H9 (cell line): ENCODE measurements around the gene CD72. TPM values are rescaled to one million over a fixed set of nuclear protein-coding genes. Genes with fewer than 3 reads are reported as not detected.
"Not testable (repeated sequence)": the region's sequence is repeated elsewhere in the genome, so short reads cannot be mapped to it uniquely, and the experiment has no call there.

Experiments used
- DNase-seq: peaks from one replicate; pipeline ENCODE4 v3.0.0-alpha.2; 2017
- H2AFZ ChIP-seq: one replicate; pipeline ENCODE4 v1.6.1; 2013; ENCODE audit warnings: mild to moderate bottlenecking, low read length, control low read depth, moderate library complexity
- H2AK5ac ChIP-seq: 2 replicates; pipeline ENCODE4 v1.6.1; 2013; ENCODE audit warnings: low read length, control low read depth, mixed read lengths; ENCODE audit not compliant: insufficient read length
- H2BK120ac ChIP-seq: one replicate; pipeline ENCODE4 v1.6.1; 2013; ENCODE audit warnings: low read depth, mild to moderate bottlenecking, low read length, control low read depth, inconsistent platforms; ENCODE audit not compliant: poor library complexity, severe bottlenecking
- H2BK12ac ChIP-seq: 2 replicates; pipeline ENCODE4 v1.6.1; 2013; ENCODE audit warnings: low read length, control low read depth, mixed read lengths, low read depth; ENCODE audit not compliant: insufficient read length
- H2BK15ac ChIP-seq: 2 replicates; pipeline ENCODE4 v1.6.1; 2013; ENCODE audit warnings: low read depth, low read length, control low read depth
- H2BK20ac ChIP-seq: one replicate; pipeline ENCODE4 v1.6.1; 2013; ENCODE audit warnings: low read depth, mild to moderate bottlenecking, low read length, control low read depth, inconsistent platforms; ENCODE audit not compliant: poor library complexity, severe bottlenecking
- H2BK5ac ChIP-seq: 2 replicates; pipeline ENCODE4 v1.6.1; 2013; ENCODE audit warnings: low read length, control low read depth, mixed read lengths; ENCODE audit not compliant: insufficient read length
- H3K14ac ChIP-seq: 2 replicates; pipeline ENCODE4 v1.6.1; 2013; ENCODE audit warnings: low read length, control low read depth; ENCODE audit not compliant: insufficient read depth
- H3K18ac ChIP-seq: 2 replicates; pipeline ENCODE4 v1.6.1; 2013; ENCODE audit warnings: low read depth, mild to moderate bottlenecking, mixed read lengths, low read length, control low read depth; ENCODE audit not compliant: insufficient read length
- H3K23ac ChIP-seq: 2 replicates; pipeline ENCODE4 v1.6.1; 2013; ENCODE audit warnings: low read length, control low read depth, mixed read lengths, low read depth; ENCODE audit not compliant: insufficient read length
- H3K23me2 ChIP-seq: 2 replicates; pipeline ENCODE4 v1.6.1; 2013; ENCODE audit warnings: low read depth, mild to moderate bottlenecking, mixed read lengths, low read length, control low read depth; ENCODE audit not compliant: insufficient read length, poor library complexity, severe bottlenecking
- H3K27ac ChIP-seq: 2 replicates; pipeline ENCODE4 v1.5.1; 2013; ENCODE audit warnings: low read length, control low read depth, mixed read lengths, low read depth; ENCODE audit not compliant: insufficient read length
- H3K27me3 ChIP-seq: 2 replicates; pipeline ENCODE4 v1.6.1; 2013; ENCODE audit warnings: low read length, control low read depth, inconsistent platforms; ENCODE audit not compliant: insufficient read depth
- H3K4ac ChIP-seq: 2 replicates; pipeline ENCODE4 v1.6.1; 2013; ENCODE audit warnings: low read depth, mild to moderate bottlenecking, control low read depth, inconsistent platforms, low read length, moderate library complexity
- H3K4me1 ChIP-seq: 2 replicates; pipeline ENCODE4 v1.6.1; 2013; ENCODE audit warnings: low read length, control low read depth, inconsistent platforms; ENCODE audit not compliant: insufficient read depth
- H3K4me2 ChIP-seq: 2 replicates; pipeline ENCODE4 v1.6.1; 2013; ENCODE audit warnings: low read length, control low read depth, mixed read lengths; ENCODE audit not compliant: insufficient read length, insufficient read depth
- H3K56ac ChIP-seq: 2 replicates; pipeline ENCODE4 v1.6.1; 2013; ENCODE audit warnings: low read depth, mild to moderate bottlenecking, mixed read lengths, low read length, control low read depth; ENCODE audit not compliant: insufficient read length
- H3K79me1 ChIP-seq: 2 replicates; pipeline ENCODE4 v1.6.1; 2013; ENCODE audit warnings: low read depth, mild to moderate bottlenecking, moderate library complexity, low read length, control low read depth, inconsistent platforms; ENCODE audit not compliant: insufficient read depth, poor library complexity, severe bottlenecking
- H3K79me2 ChIP-seq: 2 replicates; pipeline ENCODE4 v1.6.1; 2013; ENCODE audit warnings: low read length, control low read depth, inconsistent platforms; ENCODE audit not compliant: insufficient read depth
- H3K9ac ChIP-seq: 2 replicates; pipeline ENCODE4 v1.6.1; 2013; ENCODE audit warnings: low read length, control low read depth, mixed read lengths; ENCODE audit not compliant: insufficient read length; ENCODE audit errors: extremely low read depth
- H3K9me3 ChIP-seq: one replicate; pipeline ENCODE4 v1.6.1; 2013; ENCODE audit warnings: low read depth, low read length, inconsistent platforms; ENCODE audit not compliant: control insufficient read depth
- H3T11ph ChIP-seq: one replicate; pipeline ENCODE4 v1.6.1; 2013; ENCODE audit warnings: mild to moderate bottlenecking, low read length, control low read depth, inconsistent platforms
- H4K20me1 ChIP-seq: one replicate; pipeline ENCODE4 v1.6.1; 2013; ENCODE audit not compliant: control insufficient read depth, insufficient read length, insufficient read depth
- H4K5ac ChIP-seq: 2 replicates; pipeline ENCODE4 v1.6.1; 2013; ENCODE audit warnings: low read depth, mild to moderate bottlenecking, mixed read lengths, low read length, control low read depth; ENCODE audit not compliant: insufficient read length
- H4K8ac ChIP-seq: replicated peaks from 2 replicates; pipeline ENCODE4 v1.6.1; 2013; ENCODE audit warnings: low read length, control low read depth, mixed read lengths, low read depth; ENCODE audit not compliant: insufficient read length
- H4K91ac ChIP-seq: 2 replicates; pipeline ENCODE4 v1.6.1; 2013; ENCODE audit warnings: low read depth, mild to moderate bottlenecking, moderate library complexity, mixed read lengths, low read length, control low read depth; ENCODE audit not compliant: insufficient read length
- H3K27ac Mint-ChIP-seq, 3 experiments: 2 replicates in 2 of 3; 3 replicates in 1 of 3; pipeline ENCODE4 v1.8.0; 2020 to 2021; ENCODE audit warnings: mixed read lengths in 3 of 3, mild to moderate bottlenecking in 1 of 3, moderate library complexity in 1 of 3
- H3K27me3 Mint-ChIP-seq: 2 replicates; pipeline ENCODE4 v1.8.0; 2021; ENCODE audit warnings: low read depth, mild to moderate bottlenecking, moderate library complexity, mixed read lengths
- H3K36me3 Mint-ChIP-seq, 3 experiments: 2 replicates in 2 of 3; 3 replicates in 1 of 3; pipeline ENCODE4 v1.8.0; 2020 to 2021; ENCODE audit warnings: low read depth in 3 of 3, mixed read lengths in 3 of 3; ENCODE audit not compliant: insufficient read depth in 1 of 3
- H3K4me1 Mint-ChIP-seq, 2 experiments: 2 replicates each; pipeline ENCODE4 v1.8.0; 2020; ENCODE audit warnings: mixed read lengths in 2 of 2
- H3K4me3 Mint-ChIP-seq, 2 experiments: 2 replicates in 1 of 2; 3 replicates in 1 of 2; pipeline ENCODE4 v1.8.0; 2020 to 2021; ENCODE audit warnings: mild to moderate bottlenecking in 2 of 2, mixed read lengths in 2 of 2, moderate library complexity in 1 of 2
- H3K9me3 Mint-ChIP-seq, 2 experiments: 2 replicates in 1 of 2; 3 replicates in 1 of 2; pipeline ENCODE4 v1.8.0; 2020; ENCODE audit warnings: mild to moderate bottlenecking in 2 of 2, mixed read lengths in 2 of 2, moderate library complexity in 1 of 2
- CTCF ChIP-seq: fragments of 200-600 bp; sonication (generic); conservative IDR thresholded peaks from 3 replicates; pipeline ENCODE4 v1.8.0; 2021; ENCODE audit warnings: antibody characterized with exemption, mild to moderate bottlenecking
- WGBS: extraction: QIAGEN DNeasy Blood & Tissue Kit; methylation state at CpG from one replicate; pipeline ENCODE4 v1.1.7; 2013; ENCODE audit warnings: missing lambda C conversion rate, low lambda C conversion rate, mixed read lengths; ENCODE audit not compliant: insufficient read length; ENCODE audit errors: extremely low coverage; 5-methylcytosine and 5-hydroxymethylcytosine counted together
- total RNA-seq: library from RNA; stranded (reverse); gene quantifications from 2 replicates; pipeline ENCODE4 v1.2.1, GENCODE V29; 2021

Gene CD72
- total RNA-seq, 1 experiment from 2014 or later, result 3.9 TPM

GRCh38 chr9:35643046-35643445, 24.8 kb upstream of the CD72 start:
- Mint-ChIP-seq H3K36me3 (peaks cover 9 to 16% (median 12%) of the 10 kb centered on the region in 3 experiments), H3K27ac (peak overlapping the region in 1 of 3 experiments; percentile 59; a peak in 1 of 7 replicates)
- no peak overlapping the region for H3K9ac ChIP-seq

GRCh38 chr9:35641478-35641877, 23.3 kb upstream of the CD72 start:
- not testable (repeated sequence) for H3K4me1 ChIP-seq, H2AK5ac ChIP-seq, H2BK12ac ChIP-seq, H2BK120ac ChIP-seq, H4K91ac ChIP-seq, H4K20me1 ChIP-seq, H3K9ac ChIP-seq, H3K56ac ChIP-seq, H3K27me3 Mint-ChIP-seq, H3K23me2 ChIP-seq, H3K4me3 Mint-ChIP-seq, H4K5ac ChIP-seq, H3K4me2 ChIP-seq, H4K8ac ChIP-seq, H3K18ac ChIP-seq, H2BK15ac ChIP-seq, H3K4me1 Mint-ChIP-seq, H3K4ac ChIP-seq, H3K9me3 ChIP-seq, H3K27me3 ChIP-seq, H3K79me2 ChIP-seq, H3T11ph ChIP-seq, H3K14ac ChIP-seq, H3K27ac ChIP-seq, H3K23ac ChIP-seq, H2BK20ac ChIP-seq, DNase-seq, H2AFZ ChIP-seq, H3K79me1 ChIP-seq, H3K27ac Mint-ChIP-seq, H2BK5ac ChIP-seq
- WGBS, result no CpG with 5 or more reads among the region's 3 CpGs
- peaks cover 9 to 16% (median 12%) of the 10 kb centered on the region in 3 experiments for H3K36me3 Mint-ChIP-seq
- peaks cover 4 to 16% of the 10 kb centered on the region in 2 experiments; a peak in 4 of 5 replicates for H3K9me3 Mint-ChIP-seq

More at GRCh38 chr9:35643046-35643445, 24.8 kb upstream of the CD72 start:
- H3K9me3 ChIP-seq, result no peaks in the 10 kb centered on the region
- H3K18ac ChIP-seq, result no peak overlapping the region
- no peak overlapping the region for H3K14ac ChIP-seq
- no peaks in the 10 kb centered on the region for H4K20me1 ChIP-seq
- H3K4me3 Mint-ChIP-seq, result no peak overlapping the region
- no peak overlapping the region for H3T11ph ChIP-seq
- H4K91ac ChIP-seq, result no peak overlapping the region
- no peaks in the 10 kb centered on the region for H3K79me1 ChIP-seq
- H3K27ac ChIP-seq, result no peak overlapping the region
- no peak overlapping the region for H2BK15ac ChIP-seq
- H3K4me1 Mint-ChIP-seq, result peaks cover 11 to 13% of the 10 kb centered on the region in 2 experiments
- no peak for TF ChIP-seq CTCF
- H3K23ac ChIP-seq, result no peak overlapping the region
- no peaks in the 10 kb centered on the region for H3K79me2 ChIP-seq
- H3K27me3 Mint-ChIP-seq, result peaks cover 2% of the 10 kb centered on the region
- peaks cover 4 to 11% of the 10 kb centered on the region in 2 experiments; a peak in 4 of 5 replicates for H3K9me3 Mint-ChIP-seq
- WGBS, result no CpG with 5 or more reads among the region's 12 CpGs
- no peaks in the 10 kb centered on the region for H3K23me2 ChIP-seq
- no peak overlapping the region for H2AFZ ChIP-seq
- H2BK120ac ChIP-seq, result no peak overlapping the region
- no peak overlapping the region for H2BK5ac ChIP-seq
- H4K5ac ChIP-seq, result no peak overlapping the region
- no peak overlapping the region for H3K4me2 ChIP-seq
- H2BK20ac ChIP-seq, result no peak overlapping the region
- no peak for DNase-seq
- no peak overlapping the region for H2AK5ac ChIP-seq
- H3K4ac ChIP-seq, result no peak overlapping the region
- H3K4me1 ChIP-seq, result no peaks in the 10 kb centered on the region
- no peaks in the 10 kb centered on the region for H3K27me3 ChIP-seq
- no peak overlapping the region for H2BK12ac ChIP-seq
- H3K56ac ChIP-seq, result no peak overlapping the region
- no peak overlapping the region for H4K8ac ChIP-seq
